Neural cell (in vitro differentiated cells): ENCODE data around the gene RALGDS.

Experiments used
- CTCF ChIP-seq: fragments of 450-650 bp; IDR thresholded peaks from 2 replicates; pipeline ENCODE4 v1.5.1; 2014; ENCODE audit warnings: antibody characterized with exemption, mild to moderate bottlenecking, moderate library complexity; ENCODE audit not compliant: poor library complexity, severe bottlenecking
- EP300 ChIP-seq: fragments of 450-650 bp; conservative IDR thresholded peaks from 2 replicates; pipeline ENCODE4 v1.6.1; 2014; ENCODE audit warnings: antibody characterized with exemption, mild to moderate bottlenecking, moderate library complexity; ENCODE audit not compliant: poor library complexity, severe bottlenecking
- EZH2 ChIP-seq: fragments of 200-600, 300-800 bp; shearing (Covaris generic), sonication (generic); IDR thresholded peaks from 2 replicates; pipeline ENCODE4 v1.6.1; 2014; ENCODE audit warnings: antibody characterized with exemption, low read length, borderline replicate concordance, mild to moderate bottlenecking; ENCODE audit not compliant: insufficient read depth, poor library complexity, severe bottlenecking
- MXI1 ChIP-seq: fragments of 450-650 bp; conservative IDR thresholded peaks from 2 replicates; pipeline ENCODE4 v1.6.1; 2014; ENCODE audit warnings: antibody characterized with exemption, mild to moderate bottlenecking; ENCODE audit not compliant: poor library complexity, severe bottlenecking
- POLR2AphosphoS5 ChIP-seq: IDR thresholded peaks from 2 replicates; pipeline ENCODE4 v1.6.1; 2012
- RAD21 ChIP-seq: fragments of 450-650 bp; conservative IDR thresholded peaks from 2 replicates; pipeline ENCODE4 v1.6.1; 2014; ENCODE audit warnings: antibody characterized with exemption, mild to moderate bottlenecking, moderate library complexity
- REST ChIP-seq: IDR thresholded peaks from 2 replicates; pipeline ENCODE4 v1.6.1; 2012; ENCODE audit warnings: borderline replicate concordance
- SMC3 ChIP-seq: fragments of 450-650 bp; conservative IDR thresholded peaks from 2 replicates; pipeline ENCODE4 v1.6.1; 2014; ENCODE audit warnings: antibody characterized with exemption, mild to moderate bottlenecking, moderate library complexity; ENCODE audit not compliant: poor library complexity
- TAF1 ChIP-seq: IDR thresholded peaks from 2 replicates; pipeline ENCODE4 v1.6.1; 2012; ENCODE audit warnings: low read depth

- TF ChIP-seq TAF1 (no peak), CTCF (no peak), EZH2 (no peak), RAD21 (no peak), EP300 (no peak), POLR2AphosphoS5 (no peak), REST (no peak), MXI1 (no peak), SMC3 (no peak)
Observed at GRCh38 chr9:133106511-133107244, 14.4 kb downstream of the RALGDS start.
